ENCODE data around the gene ZSCAN10.
"Not testable (repeated sequence)": the region's sequence is repeated elsewhere in the genome, so short reads cannot be mapped to it uniquely, and the experiment has no call there.

Gene ZSCAN10

GRCh38 chr16:3083408-3083807 is 15.7 kb downstream of the ZSCAN10 start:
- not testable (repeated sequence) for DNase-seq

- not testable (repeated sequence) for DNase-seq
Measured at GRCh38 chr16:3081957-3082356, 17.1 kb downstream of the ZSCAN10 start.

- DNase-seq = no peak
Measured at GRCh38 chr16:3080024-3080423, 19.1 kb downstream of the ZSCAN10 start.

- DNase-seq = no peak
Measured at GRCh38 chr16:3076577-3076976, 22.5 kb downstream of the ZSCAN10 start.

- DNase-seq = not testable (repeated sequence)
Measured at GRCh38 chr16:3075946-3076345, 23.1 kb downstream of the ZSCAN10 start.

GRCh38 chr16:3075523-3075915 is 23.6 kb downstream of the ZSCAN10 start:
- DNase-seq = no peak

GRCh38 chr16:3074860-3075522 is 24.1 kb downstream of the ZSCAN10 start:
- peak in 1 of 2 donors; percentile 89 for DNase-seq

GRCh38 chr16:3073448-3073847 is 25.6 kb downstream of the ZSCAN10 start:
- no peak for DNase-seq

GRCh38 chr16:3072576-3073263 is 26.4 kb downstream of the ZSCAN10 start:
- not testable (repeated sequence) for DNase-seq

GRCh38 chr16:3072148-3072547 is 26.9 kb downstream of the ZSCAN10 start:
- not testable (repeated sequence) for DNase-seq

GRCh38 chr16:3071655-3072054 is 27.4 kb downstream of the ZSCAN10 start:
- DNase-seq = no peak

GRCh38 chr16:3070608-3071111 is 28.4 kb downstream of the ZSCAN10 start:
- DNase-seq = no peak

- not testable (repeated sequence) for DNase-seq
Measured at GRCh38 chr16:3069146-3069545, 29.9 kb downstream of the ZSCAN10 start.

GRCh38 chr16:3068487-3068886 is 30.6 kb downstream of the ZSCAN10 start:
- no peak for DNase-seq

- no peak for DNase-seq
Measured at GRCh38 chr16:3066440-3066748, 32.7 kb downstream of the ZSCAN10 start.

GRCh38 chr16:3065742-3066439 is 33.2 kb downstream of the ZSCAN10 start:
- no peak for DNase-seq

- no peak for DNase-seq
Measured at GRCh38 chr16:3065069-3065741, 33.9 kb downstream of the ZSCAN10 start, which contains the start of gene IL32. TSS of gene IL32 (plus strand) at chr16:3065640. CDS start at chr16:3065812, 172 bp downstream.

- DNase-seq = no peak
Measured at GRCh38 chr16:3063625-3064386, 35.3 kb downstream of the ZSCAN10 start.

- no peak for DNase-seq
Measured at GRCh38 chr16:3062553-3062952, 36.5 kb downstream of the ZSCAN10 start.

- no peak for DNase-seq
Measured at GRCh38 chr16:3060339-3061127, 38.6 kb downstream of the ZSCAN10 start.

GRCh38 chr16:3059723-3060242 is 39.3 kb downstream of the ZSCAN10 start:
- DNase-seq = no peak

Data from bone marrow (tissue), 2 donors.